Activated gamma-delta T cell treated with Interleukin-2 at 50 U/mL for 16 hours (primary cell): ENCODE measurements around the gene KRT71.

ENCODE experiments used
- DNase-seq: peaks from one replicate; pipeline ENCODE4 v3.0.0-alpha.2; 2020

KRT71 gene

DNA sequence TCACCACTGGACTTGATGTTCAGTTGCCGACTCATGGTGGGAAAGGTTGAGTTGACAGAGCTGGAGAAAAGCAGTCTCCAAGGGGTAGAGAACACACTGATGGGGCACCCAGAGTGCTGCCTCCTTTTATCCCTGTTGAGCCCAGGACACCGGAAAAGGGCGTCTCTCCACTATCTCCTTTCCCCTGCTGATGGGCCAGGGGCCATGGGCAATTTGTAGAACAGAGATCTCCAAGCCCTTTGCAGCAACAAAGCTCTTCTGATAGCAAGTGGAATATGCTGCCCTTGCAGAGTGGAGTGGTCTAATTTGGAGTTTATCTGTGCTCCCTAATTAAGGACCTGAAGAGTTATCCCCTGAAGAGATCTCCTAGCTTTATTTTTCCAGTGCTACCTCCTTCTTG is 20.8 kb upstream of the KRT71 start, which contains the start of gene KRT74:
Gene KRT74 (minus strand): TSS at position 101 of the 400 bp plus-strand sequence. CDS start 66 bp downstream, at position 35.
- no peak for DNase-seq

- no peak for DNase-seq
These were observed 20.4 kb upstream of the KRT71 start for GRCh38 chr12:52573306-52573705.

GRCh38 chr12:52570511-52570910 is 17.6 kb upstream of the KRT71 start:
- no peak for DNase-seq

- DNase-seq: no peak
These were observed 15.2 kb upstream of the KRT71 start for GRCh38 chr12:52568111-52568510.

- DNase-seq: peak; percentile 19
These were observed 13.9 kb upstream of the KRT71 start for GRCh38 chr12:52566847-52567291.

GRCh38 chr12:52564582-52564981 is 11.6 kb upstream of the KRT71 start:
- no peak for DNase-seq

DNA sequence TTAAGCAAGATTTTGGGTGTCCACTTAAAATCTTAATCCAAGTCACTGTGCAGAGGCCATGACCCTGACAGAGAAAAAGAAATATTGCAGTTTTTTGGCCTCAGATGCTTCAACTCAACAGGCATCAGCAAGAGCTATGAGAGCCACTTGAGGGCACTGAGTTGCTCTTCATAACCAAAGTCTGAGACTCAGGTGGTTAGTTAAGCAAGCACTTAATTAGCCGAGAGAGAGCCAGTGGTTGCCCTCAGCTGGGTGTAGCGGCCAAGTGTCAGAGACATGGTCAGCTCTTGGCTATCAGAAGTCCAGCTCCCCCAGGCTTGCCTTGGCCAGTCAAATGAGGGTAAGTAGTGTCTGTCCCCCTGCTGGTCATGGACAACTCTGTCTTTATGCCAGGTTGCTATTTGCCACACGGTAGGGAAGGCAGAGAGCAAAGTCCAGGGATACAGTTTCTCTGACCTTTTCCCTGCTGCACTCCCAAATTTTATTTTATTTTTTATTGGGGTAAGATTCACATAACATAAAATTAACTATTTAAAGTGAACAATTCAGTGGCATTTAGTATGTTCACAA is 9.0 kb upstream of the KRT71 start:
- DNase-seq: no peak

DNA sequence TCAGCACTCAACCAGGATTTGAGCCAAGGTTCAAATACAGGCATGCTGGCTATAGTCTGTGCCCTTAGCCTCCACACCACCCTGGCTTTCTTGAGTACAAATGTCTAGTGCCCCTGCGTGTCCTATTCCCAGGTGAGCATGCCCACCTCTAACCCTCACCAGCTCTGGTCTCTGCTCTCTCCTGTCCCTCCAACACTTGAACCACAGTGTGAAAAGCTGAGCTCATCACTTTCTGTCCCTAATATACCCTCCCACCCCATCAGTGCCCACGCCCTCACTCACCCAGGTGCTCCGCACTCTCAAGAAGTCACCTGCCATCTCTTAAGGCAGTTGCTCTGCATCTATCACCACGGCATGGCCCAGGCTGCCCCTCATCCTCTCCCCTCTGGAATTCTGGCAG is 7.0 kb upstream of the KRT71 start:
- no peak for DNase-seq

DNA sequence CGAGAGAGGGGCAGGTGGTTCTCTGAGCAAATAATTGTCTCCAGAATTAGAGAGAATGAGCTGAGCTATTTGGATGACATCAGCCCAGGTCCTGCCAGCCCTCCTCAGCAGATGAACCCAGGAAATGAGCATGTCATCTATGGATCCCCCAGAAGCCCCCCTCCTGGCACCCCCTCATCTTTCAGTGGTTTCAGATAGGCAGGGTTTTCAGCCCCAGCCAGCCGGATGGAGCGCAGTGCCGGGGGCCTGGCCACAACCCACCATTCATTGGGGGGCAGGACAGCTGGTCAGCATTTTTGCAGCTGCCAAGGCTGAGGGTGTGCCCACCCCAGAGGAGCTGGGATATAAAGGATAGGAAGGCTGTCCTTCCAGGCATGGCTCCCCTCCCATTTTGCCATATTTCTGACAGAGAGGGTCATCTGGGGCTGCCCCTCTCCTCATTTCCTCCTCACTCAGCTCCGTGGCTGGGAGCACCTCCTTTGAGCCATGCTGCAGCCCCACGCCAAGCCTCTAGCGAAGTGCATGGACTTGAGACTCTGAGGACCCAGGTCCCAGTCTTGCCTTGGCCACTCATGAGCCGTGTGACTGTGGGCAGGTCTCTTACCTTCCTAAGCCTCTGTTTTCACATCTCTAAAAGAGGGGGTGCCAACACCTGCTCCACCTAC is 6.0 kb upstream of the KRT71 start:
- no peak for DNase-seq

DNA sequence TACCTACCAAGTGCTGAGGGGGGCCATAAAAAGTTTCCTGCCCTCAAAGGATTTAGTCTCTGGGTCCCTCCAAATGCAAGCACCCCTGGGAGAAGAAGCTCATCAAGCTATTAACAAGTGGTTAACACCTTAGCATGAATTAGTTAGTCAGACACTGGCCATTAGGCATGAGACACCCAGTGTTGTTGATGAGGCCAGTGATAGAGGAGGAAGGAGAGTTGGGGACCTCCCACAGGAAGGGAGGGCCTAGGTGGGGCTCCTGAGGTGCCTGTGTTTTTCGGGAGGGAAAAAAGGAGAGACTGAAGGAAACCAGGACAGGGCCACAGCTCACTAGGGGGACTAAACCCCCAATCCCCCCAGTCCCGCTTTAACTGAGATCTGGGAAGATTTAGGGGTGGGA is 4.5 kb upstream of the KRT71 start:
- no peak for DNase-seq

DNA sequence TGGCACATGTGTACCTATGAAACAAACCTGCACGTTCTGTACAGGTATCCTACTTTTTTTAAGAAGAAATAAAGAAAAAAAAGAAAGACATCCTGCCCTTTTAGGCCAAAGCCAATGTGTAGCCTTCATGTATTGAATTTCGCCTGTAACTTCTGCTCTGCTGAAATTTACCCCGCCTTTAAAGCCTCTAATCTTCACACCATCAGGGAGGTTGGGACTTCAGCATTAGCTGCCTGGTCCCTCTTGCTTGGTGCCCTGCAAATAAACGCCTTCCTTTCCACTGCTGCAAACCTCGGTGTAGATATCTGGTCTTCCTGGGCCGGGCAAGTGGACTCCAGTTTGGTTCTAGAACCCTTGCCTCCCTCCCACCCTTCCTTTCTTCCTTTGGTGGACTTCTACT is 2.6 kb upstream of the KRT71 start:
- DNase-seq: peak; percentile 9

DNA sequence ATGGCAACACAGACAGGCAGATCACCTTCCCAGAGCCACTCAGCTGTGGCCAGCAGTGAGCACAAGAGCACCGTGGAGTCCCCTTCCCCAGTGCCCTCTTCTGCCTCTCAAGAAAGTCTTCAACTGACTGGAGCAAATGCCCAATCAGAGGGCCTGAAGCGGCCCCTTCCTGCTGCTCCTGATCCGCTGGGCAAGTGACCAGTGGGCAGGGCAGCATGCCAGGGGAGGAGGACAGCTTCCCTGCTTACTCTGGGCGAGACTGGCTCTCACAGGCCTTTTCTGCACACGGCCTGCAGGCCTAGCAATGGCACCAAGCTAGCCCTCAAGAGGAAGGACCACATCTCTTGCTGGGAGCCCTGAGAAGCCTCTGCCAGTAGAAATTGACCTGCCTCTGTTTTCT is 890 bp downstream of the KRT71 start:
- no peak for DNase-seq

GRCh38 chr12:52551216-52551865 is 1.6 kb downstream of the KRT71 start:
- DNase-seq: no peak

DNA sequence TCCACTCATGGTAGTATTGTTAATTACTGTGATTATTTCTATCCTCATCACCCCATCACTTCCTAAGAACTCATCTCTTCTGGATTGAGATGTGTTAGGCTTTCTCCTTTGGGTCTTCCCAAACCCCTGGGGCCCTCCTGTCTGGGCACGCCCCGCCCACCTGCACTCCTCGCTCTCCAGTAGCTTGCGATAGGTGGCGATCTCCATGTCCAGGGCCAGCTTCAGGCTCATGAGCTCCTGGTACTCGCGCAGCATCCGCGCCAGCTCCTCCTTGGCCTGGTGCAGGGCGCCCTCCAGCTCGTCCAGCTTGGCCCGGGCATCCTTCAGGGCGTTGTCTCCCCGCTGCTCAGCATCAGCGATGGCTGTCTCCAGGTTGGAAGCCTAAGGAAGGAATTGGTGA is 6.8 kb downstream of the KRT71 start:
- DNase-seq: no peak

GRCh38 chr12:52543985-52544883 is 8.7 kb downstream of the KRT71 start:
- DNase-seq: no peak

GRCh38 chr12:52542785-52543318 is 10.1 kb downstream of the KRT71 start:
- DNase-seq: no peak

DNA sequence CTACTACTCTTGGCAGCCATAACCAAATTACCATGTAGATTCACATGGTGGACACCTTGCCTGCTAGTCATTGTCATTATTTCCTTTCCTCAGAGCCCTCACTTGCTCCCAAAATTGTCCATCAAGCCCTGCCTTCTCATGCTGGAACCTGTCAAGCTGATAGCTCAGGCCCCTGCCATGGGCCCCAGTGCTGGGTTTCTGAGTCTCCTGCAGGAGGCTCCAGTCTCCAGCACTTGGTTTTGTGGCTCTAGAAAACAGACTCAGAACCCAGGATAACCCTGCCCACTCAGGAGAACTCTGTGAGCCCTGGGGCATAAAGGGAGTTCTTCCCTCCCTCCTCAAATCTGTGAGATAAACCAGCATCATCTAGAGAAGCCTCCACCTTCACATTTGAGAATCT is 10.8 kb downstream of the KRT71 start:
- DNase-seq: no peak

GRCh38 chr12:52541709-52542108 is 11.2 kb downstream of the KRT71 start:
- no peak for DNase-seq

DNA sequence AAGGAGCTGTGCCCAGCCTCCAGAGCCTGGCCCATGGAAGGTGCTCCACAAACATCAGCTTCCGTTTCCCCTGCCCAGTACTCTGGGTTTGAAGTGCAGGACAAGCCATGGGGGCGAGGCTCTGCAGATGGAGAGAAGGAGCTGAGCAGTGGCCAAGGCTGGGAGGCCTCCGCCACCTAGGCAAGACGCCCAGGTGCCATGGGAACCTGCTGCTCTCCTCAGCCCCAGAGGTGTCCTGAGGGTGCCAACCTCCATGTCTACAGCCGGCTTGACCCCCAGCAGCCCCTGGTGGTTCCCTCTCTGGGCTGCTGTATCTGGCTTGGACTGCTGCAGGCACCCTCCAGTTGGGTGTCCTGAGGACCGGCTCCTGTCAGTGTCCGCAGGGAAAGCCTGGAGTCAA is 12.4 kb downstream of the KRT71 start:
- no peak for DNase-seq

- no peak for DNase-seq
These were observed 13.1 kb downstream of the KRT71 start for GRCh38 chr12:52539821-52540173.

DNA sequence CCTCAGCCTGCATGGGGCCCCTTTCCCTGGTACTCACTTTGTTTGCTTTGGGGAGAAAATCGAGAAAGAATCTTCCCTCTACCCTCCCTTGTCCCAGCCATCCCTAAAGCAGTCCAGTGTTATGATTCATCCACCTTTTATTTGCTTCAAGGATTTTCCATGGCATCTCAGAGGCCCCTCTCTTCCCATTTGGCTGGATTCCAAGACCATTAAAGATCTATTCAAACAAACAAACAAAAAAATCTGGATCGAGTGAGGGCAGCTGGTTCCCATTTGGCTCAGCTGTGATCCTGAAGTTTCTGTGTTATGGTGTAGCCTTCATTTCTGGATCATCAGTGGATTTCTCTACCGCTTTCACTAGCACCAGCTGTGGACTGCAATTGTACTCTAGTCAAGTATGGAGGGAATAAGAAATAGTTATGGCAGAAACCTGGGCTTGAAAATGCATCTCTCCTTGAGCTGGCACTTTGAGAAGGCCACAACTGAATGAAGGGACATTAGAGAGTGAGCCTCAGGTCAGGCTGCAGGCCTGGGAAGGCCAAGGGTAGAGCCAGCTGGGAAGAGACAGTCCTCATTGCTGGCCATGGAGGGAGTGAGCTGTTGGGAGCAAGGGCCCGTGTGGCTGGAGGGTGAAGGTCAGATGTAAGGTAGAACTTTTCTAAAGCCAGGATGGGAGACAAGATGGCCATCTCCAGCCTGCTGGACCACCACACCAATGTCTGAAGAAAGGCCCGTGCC is 13.7 kb downstream of the KRT71 start:
- no peak for DNase-seq

DNA sequence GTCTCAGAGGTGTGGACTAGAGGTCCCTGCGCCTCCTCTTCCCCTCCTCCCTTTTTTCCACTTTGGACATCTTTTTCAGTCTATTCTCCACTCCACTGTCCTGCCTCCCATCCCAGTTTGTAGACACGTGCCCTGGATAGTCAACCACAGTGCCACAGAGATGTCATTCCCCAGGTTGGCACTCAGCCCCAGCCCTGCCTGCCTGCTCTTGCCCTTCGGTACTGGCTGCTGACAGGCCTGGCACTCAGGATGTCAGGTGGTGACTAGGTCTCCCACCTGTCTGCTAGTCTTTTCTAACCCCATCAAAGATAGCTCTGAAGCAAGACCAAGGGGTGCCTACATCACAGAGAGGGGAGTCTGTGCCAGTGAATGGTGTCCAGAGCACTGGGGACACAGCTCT is 15.8 kb downstream of the KRT71 start:
- DNase-seq: no peak
